Fibroblast of lung (primary cell): ENCODE results near the gene METTL23. TPM values are rescaled to one million over a fixed set of nuclear protein-coding genes. Genes with fewer than 3 reads are reported as not detected.

ENCODE experiments used
- DNase-seq, 2 donors: peaks; one replicate each; pipeline versions ENCODE4 v3.0.0 to v3.0.0-alpha.2; 2010; ENCODE audit warnings: low read depth in 2 of 2
- H2AFZ ChIP-seq: 2 replicates; pipeline ENCODE4 v1.5.1; 2012; ENCODE audit warnings: low read length, control low read depth, inconsistent platforms
- H3K27ac ChIP-seq: 2 replicates; pipeline ENCODE4 v1.5.1; 2011; ENCODE audit warnings: low read length, control low read depth; ENCODE audit not compliant: insufficient read depth
- H3K27me3 ChIP-seq: 2 replicates; pipeline ENCODE4 v1.5.1; 2011; ENCODE audit warnings: mild to moderate bottlenecking, low read length; ENCODE audit not compliant: control insufficient read depth, insufficient read depth
- H3K36me3 ChIP-seq: 2 replicates; pipeline ENCODE4 v1.5.1; 2011; ENCODE audit warnings: low read length; ENCODE audit not compliant: control insufficient read depth, insufficient read depth
- H3K4me1 ChIP-seq: 2 replicates; pipeline ENCODE4 v1.5.1; 2011; ENCODE audit warnings: low read length; ENCODE audit not compliant: control insufficient read depth, insufficient read depth; ENCODE audit errors: extremely low read depth
- H3K4me2 ChIP-seq: 2 replicates; pipeline ENCODE4 v1.5.1; 2011; ENCODE audit warnings: low read length, control low read depth; ENCODE audit not compliant: insufficient read depth; ENCODE audit errors: extremely low read depth
- H3K4me3 ChIP-seq, 4 experiments: fragments of 200-600 bp in 1 of 4; sonication (generic) in 1 of 4; replicated peaks in 1 of 4; 2 replicates each; pipeline ENCODE4 v1.5.1; 2011 to 2016; ENCODE audit warnings: low read length in 4 of 4, low read depth in 3 of 4, mild to moderate bottlenecking in 3 of 4, control low read depth in 2 of 4, inconsistent platforms in 1 of 4, mixed read lengths in 1 of 4; ENCODE audit not compliant: insufficient read depth in 1 of 4; ENCODE audit errors: control extremely low read depth in 1 of 4
- H3K79me2 ChIP-seq: 2 replicates; pipeline ENCODE4 v1.5.1; 2012; ENCODE audit warnings: mild to moderate bottlenecking, low read length, inconsistent platforms; ENCODE audit not compliant: control insufficient read depth, insufficient read depth
- H3K9ac ChIP-seq: 2 replicates; pipeline ENCODE4 v1.5.1; 2011; ENCODE audit warnings: mild to moderate bottlenecking, low read length, control low read depth; ENCODE audit not compliant: insufficient read depth
- H3K9me3 ChIP-seq: 2 replicates; pipeline ENCODE4 v1.5.1; 2012; ENCODE audit warnings: low read depth, low read length; ENCODE audit not compliant: control insufficient read depth, insufficient read depth
- H4K20me1 ChIP-seq: 2 replicates; pipeline ENCODE4 v1.5.1; 2011; ENCODE audit warnings: low read length; ENCODE audit not compliant: control insufficient read depth, insufficient read depth; ENCODE audit errors: extremely low read depth
- EZH2 ChIP-seq: IDR thresholded peaks from 2 replicates; pipeline ENCODE4 v1.5.1; 2012; ENCODE audit warnings: low read length, control low read depth, mild to moderate bottlenecking; ENCODE audit errors: missing control alignments
- polyA plus RNA-seq, 2 donors: library from polyadenylated mRNA; depleted of rRNA in 1 of 2; stranded (reverse) in 1 of 2; unstranded in 1 of 2; fragments of >200 nt; gene quantifications; 2 replicates each; pipeline ENCODE4 v1.2.1, GENCODE V29; 2011 to 2012; ENCODE audit warnings: missing spikeins in 1 of 2
- total RNA-seq: library from RNA; depleted of rRNA; stranded (reverse); fragments of >200 nt; gene quantifications from 2 replicates; pipeline ENCODE4 v1.2.1, GENCODE V29; 2014
- TF ChIP-seq, protein P1 (sequence below), 2 donors: IDR thresholded peaks in 1 of 2; conservative IDR thresholded peaks in 1 of 2; 1 replicate in 1 of 2; 2 replicates in 1 of 2; pipeline ENCODE4 v1.5.1; 2011 to 2012; ENCODE audit warnings: low read length in 2 of 2, control low read depth in 1 of 2, inconsistent platforms in 1 of 2, low read depth in 1 of 2, mild to moderate bottlenecking in 1 of 2

METTL23 gene
- total and polyA plus RNA-seq, 2 donors (not counting 1 experiment from before 2014, with no cell fraction given), result 26.4 to 35.1 TPM

DNA sequence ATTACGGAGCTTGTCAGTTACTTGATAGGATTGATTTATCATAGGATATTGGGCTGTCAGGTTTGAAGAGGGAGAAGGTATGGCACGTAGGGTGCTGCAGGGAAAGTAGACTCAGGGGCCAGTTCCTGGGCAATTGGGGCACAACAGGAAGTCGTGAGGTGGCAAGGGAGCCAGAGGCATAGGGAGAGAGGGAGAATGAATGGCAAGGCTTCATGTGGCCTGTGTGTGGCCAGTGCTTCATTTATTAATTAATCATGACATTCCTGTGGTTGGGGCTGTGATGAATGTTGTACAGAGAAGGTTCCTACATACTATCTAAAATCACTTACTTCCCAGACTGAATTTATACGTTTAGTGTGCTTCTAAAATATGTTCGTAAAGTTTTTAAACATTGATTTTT lies 30.6 kb downstream of the METTL23 start:
- no peaks in the 10 kb centered on the region for H4K20me1 ChIP-seq
- H3K27ac ChIP-seq, result no peak overlapping the region
- H3K4me2 ChIP-seq, result no peak overlapping the region
- no peak overlapping the region for H3K4me3 ChIP-seq
- no peaks in the 10 kb centered on the region for H3K27me3 ChIP-seq
- peaks cover 2% of the 10 kb centered on the region for H3K36me3 ChIP-seq
- H3K4me1 ChIP-seq, result no peaks in the 10 kb centered on the region
- peak in 1 of 2 donors; percentile 25 for DNase-seq
- H2AFZ ChIP-seq, result no peak overlapping the region
- no peaks in the 10 kb centered on the region for H3K9me3 ChIP-seq
- no peak overlapping the region for H3K9ac ChIP-seq
- H3K79me2 ChIP-seq, result no peaks in the 10 kb centered on the region
- TF ChIP-seq EZH2, result no peak
- TF ChIP-seq, protein P1, sequence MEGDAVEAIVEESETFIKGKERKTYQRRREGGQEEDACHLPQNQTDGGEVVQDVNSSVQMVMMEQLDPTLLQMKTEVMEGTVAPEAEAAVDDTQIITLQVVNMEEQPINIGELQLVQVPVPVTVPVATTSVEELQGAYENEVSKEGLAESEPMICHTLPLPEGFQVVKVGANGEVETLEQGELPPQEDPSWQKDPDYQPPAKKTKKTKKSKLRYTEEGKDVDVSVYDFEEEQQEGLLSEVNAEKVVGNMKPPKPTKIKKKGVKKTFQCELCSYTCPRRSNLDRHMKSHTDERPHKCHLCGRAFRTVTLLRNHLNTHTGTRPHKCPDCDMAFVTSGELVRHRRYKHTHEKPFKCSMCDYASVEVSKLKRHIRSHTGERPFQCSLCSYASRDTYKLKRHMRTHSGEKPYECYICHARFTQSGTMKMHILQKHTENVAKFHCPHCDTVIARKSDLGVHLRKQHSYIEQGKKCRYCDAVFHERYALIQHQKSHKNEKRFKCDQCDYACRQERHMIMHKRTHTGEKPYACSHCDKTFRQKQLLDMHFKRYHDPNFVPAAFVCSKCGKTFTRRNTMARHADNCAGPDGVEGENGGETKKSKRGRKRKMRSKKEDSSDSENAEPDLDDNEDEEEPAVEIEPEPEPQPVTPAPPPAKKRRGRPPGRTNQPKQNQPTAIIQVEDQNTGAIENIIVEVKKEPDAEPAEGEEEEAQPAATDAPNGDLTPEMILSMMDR (conservative IDR thresholded peaks at IDR 0.05 in 1 of 2, IDR thresholded peaks at IDR 0.05 in 1 of 2; ENCODE audit: low read depth in 1 of 2, low read length in 2 of 2), result no peak

DNA sequence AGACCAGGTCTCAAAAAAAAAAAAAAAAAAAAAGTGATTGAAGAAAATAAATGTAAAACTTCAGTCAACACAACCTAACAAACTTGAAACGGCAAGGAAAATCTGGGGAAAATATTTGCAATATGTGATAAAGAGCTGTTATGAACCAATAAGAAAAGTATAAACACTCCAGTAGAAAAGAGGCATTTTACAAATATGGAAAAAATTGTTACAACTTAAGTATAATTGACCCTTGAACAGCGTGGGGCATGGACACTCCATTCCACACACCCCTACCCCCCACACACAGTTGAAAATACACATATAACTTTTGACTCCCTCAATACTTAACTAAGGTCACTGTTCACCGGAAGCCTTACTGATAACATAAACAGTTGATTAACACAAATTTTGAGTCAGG lies 31.9 kb downstream of the METTL23 start:
- no peaks in the 10 kb centered on the region for H3K9me3 ChIP-seq
- no peak for DNase-seq
- no peak overlapping the region for H3K4me3 ChIP-seq
- peaks cover 2% of the 10 kb centered on the region for H3K36me3 ChIP-seq
- no peaks in the 10 kb centered on the region for H3K79me2 ChIP-seq
- H3K9ac ChIP-seq, result no peak overlapping the region
- H4K20me1 ChIP-seq, result no peaks in the 10 kb centered on the region
- no peak overlapping the region for H3K27ac ChIP-seq
- H3K27me3 ChIP-seq, result no peaks in the 10 kb centered on the region
- no peak overlapping the region for H2AFZ ChIP-seq
- no peaks in the 10 kb centered on the region for H3K4me1 ChIP-seq
- H3K4me2 ChIP-seq, result no peak overlapping the region
- TF ChIP-seq EZH2, result no peak
- TF ChIP-seq, protein P1 (conservative IDR thresholded peaks at IDR 0.05 in 1 of 2, IDR thresholded peaks at IDR 0.05 in 1 of 2; ENCODE audit: low read depth in 1 of 2, low read length in 2 of 2), result no peak

DNA sequence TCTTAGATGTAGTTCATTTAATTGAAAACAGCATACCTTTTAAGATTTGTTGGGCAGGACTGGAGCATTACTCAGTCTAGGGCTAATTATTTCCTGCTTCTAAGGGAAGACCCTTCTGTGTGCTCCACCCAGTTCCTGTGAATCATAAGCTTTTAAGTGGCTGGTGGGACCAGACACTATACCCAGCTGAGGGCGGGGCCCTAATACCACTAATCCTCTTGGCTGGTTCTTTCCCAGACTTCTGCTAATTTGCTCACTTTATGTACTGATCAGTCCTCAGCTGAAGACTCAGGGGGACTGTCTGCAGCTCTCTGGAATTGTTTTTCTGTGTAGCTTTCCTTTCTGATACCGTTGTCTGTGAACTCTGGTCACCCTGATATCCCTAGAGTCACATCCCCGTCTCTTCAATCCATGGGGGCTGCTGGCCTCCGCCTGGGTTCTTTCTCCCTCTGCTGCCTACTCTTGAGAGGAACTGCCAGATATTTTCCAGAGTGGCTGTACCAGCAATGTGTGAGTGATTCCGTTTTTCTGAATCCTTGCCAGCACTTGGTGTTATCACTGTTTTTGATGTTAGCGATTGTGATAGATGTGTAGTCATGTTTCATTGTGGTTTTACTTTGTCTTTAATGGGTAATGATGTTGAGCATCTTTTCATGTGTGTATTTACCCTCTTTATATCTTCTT lies 46.3 kb downstream of the METTL23 start:
- Histone ChIP-seq H2AFZ (no peak overlapping the region), H3K79me2 (no peaks in the 10 kb centered on the region), H3K27me3 (no peaks in the 10 kb centered on the region), H3K4me1 (peaks cover 2% of the 10 kb centered on the region), H3K9me3 (no peaks in the 10 kb centered on the region), H3K4me3 (no peak overlapping the region), H3K4me2 (peak overlapping the region; percentile 60), H3K36me3 (no peaks in the 10 kb centered on the region), H3K27ac (peak overlapping the region; percentile 13), H3K9ac (no peak overlapping the region), H4K20me1 (no peaks in the 10 kb centered on the region)
- TF ChIP-seq, protein P1 (conservative IDR thresholded peaks at IDR 0.05 in 1 of 2, IDR thresholded peaks at IDR 0.05 in 1 of 2; ENCODE audit: low read depth in 1 of 2, low read length in 2 of 2), result no peak
- TF ChIP-seq EZH2, result no peak
- peak; percentile 62 to 91 for DNase-seq
